HCT116 (cell line): ENCODE measurements around the gene GRIK4. TPM values are rescaled to one million over a fixed set of nuclear protein-coding genes. Genes with fewer than 3 reads are reported as not detected.

ENCODE experiments used
- ATAC-seq: fragments of 200-7000 bp; cut with Tn5 transposase; 2 replicates; pipeline ENCODE4 v1.9.1; 2020; ENCODE audit warnings: mild to moderate bottlenecking, moderate library complexity
- BruUV-seq: library from RNA; stranded (reverse); fragments of 400-500 nt; replicated peaks from 2 replicates; lab custom pipeline; 2021; lab: Mats Ljungman, UMichigan
- CTCF ChIA-PET: fragments of 300-600 bp; sonication (Branson Sonifier 250); formaldehyde crosslinking; loops from one replicate; lab custom pipeline; 2021; ENCODE audit warnings: antibody characterized with exemption; lab: Charles Lee
- POLR2A ChIA-PET: fragments of 300-600, 350-600 bp; sonication (Branson Sonifier 250); formaldehyde crosslinking; loops from one replicate; lab custom pipeline; 2021; ENCODE audit warnings: antibody characterized with exemption; lab: Charles Lee
- RAD21 ChIA-PET, 2 experiments: fragments of 300-600 bp; sonication (Branson Sonifier 250); formaldehyde crosslinking; loops; one replicate each; lab custom pipeline; 2023; ENCODE audit warnings: low total read pairs in 2 of 2; ENCODE audit not compliant: uncharacterized antibody in 2 of 2, unreplicated experiment in 2 of 2, low non-redundant PET in 1 of 2; lab: Charles Lee
- DNase-seq: peaks from one replicate; pipeline ENCODE4 v3.0.0-alpha.2; 2010; ENCODE audit warnings: low read depth, low spot score
- H2AFZ ChIP-seq: fragments of 200-600 bp; shearing (Covaris generic), sonication (generic); 2 replicates; pipeline ENCODE4 v1.6.1; 2017; ENCODE audit warnings: low read depth, mixed run types, mixed read lengths, antibody characterized with exemption, low read length; ENCODE audit not compliant: poor library complexity, severe bottlenecking
- H3K27ac ChIP-seq: 2 replicates; pipeline ENCODE4 v1.5.1; 2012; ENCODE audit warnings: low read depth, low read length
- H3K27me3 ChIP-seq: fragments of 200-600 bp; sonication (generic); 2 replicates; pipeline ENCODE4 v1.6.1; 2016; ENCODE audit warnings: mixed run types, low read length, mixed read lengths; ENCODE audit not compliant: insufficient read depth
- H3K36me3 ChIP-seq, 2 experiments: fragments of 200-500 bp in 1 of 2; fragments of 200-600 bp in 1 of 2; sonication (Bioruptor generic) in 1 of 2; sonication (generic) in 1 of 2; 2 replicates each; pipeline versions ENCODE4 v1.5.1 to v1.6.1; 2014 to 2016; ENCODE audit warnings: low read length in 2 of 2, inconsistent platforms in 1 of 2, mixed read lengths in 1 of 2, mixed run types in 1 of 2; ENCODE audit not compliant: insufficient read depth in 2 of 2, control insufficient read depth in 1 of 2
- H3K4me1 ChIP-seq, 2 experiments: fragments of 200-600 bp in 1 of 2; sonication (generic) in 1 of 2; 2 replicates each; pipeline versions ENCODE4 v1.5.1 to v1.6.1; 2012 to 2017; ENCODE audit warnings: low read length in 2 of 2, inconsistent platforms in 1 of 2, mild to moderate bottlenecking in 1 of 2, mixed read lengths in 1 of 2, mixed run types in 1 of 2, moderate library complexity in 1 of 2; ENCODE audit not compliant: insufficient read depth in 2 of 2, control insufficient read depth in 1 of 2
- H3K4me2 ChIP-seq: fragments of 200-600 bp; sonication (generic); 2 replicates; pipeline ENCODE4 v1.6.1; 2017; ENCODE audit warnings: mixed run types, low read length, mixed read lengths
- H3K4me3 ChIP-seq, 2 experiments: fragments of 200-600 bp in 1 of 2; sonication (generic) in 1 of 2; replicated peaks in 1 of 2; 2 replicates each; pipeline ENCODE4 v1.5.1; 2011 to 2016; ENCODE audit warnings: low read length in 2 of 2, control low read depth in 1 of 2, low read depth in 1 of 2, mild to moderate bottlenecking in 1 of 2, mixed read lengths in 1 of 2, mixed run types in 1 of 2
- H3K79me2 ChIP-seq: fragments of 200-600 bp; sonication (generic); 2 replicates; pipeline ENCODE4 v1.6.1; 2017; ENCODE audit warnings: mild to moderate bottlenecking, mixed run types, low read length, moderate library complexity, mixed read lengths; ENCODE audit not compliant: insufficient read depth
- H3K9ac ChIP-seq: fragments of 200-600 bp; sonication (generic); 2 replicates; pipeline ENCODE4 v1.6.1; 2016; ENCODE audit warnings: low read length, mixed read lengths
- H3K9me2 ChIP-seq: fragments of 200-600 bp; sonication (generic), shearing (Covaris generic); 2 replicates; pipeline ENCODE4 v1.6.1; 2017; ENCODE audit warnings: mixed run types, mild to moderate bottlenecking, moderate library complexity; ENCODE audit not compliant: insufficient read depth
- H3K9me3 ChIP-seq, 2 experiments: fragments of 200-500 bp in 1 of 2; fragments of 200-600 bp in 1 of 2; sonication (Bioruptor generic) in 1 of 2; sonication (generic) in 1 of 2; 2 replicates each; pipeline ENCODE4 v1.6.1; 2014 to 2017; ENCODE audit warnings: low read length in 2 of 2, mixed read lengths in 2 of 2, inconsistent platforms in 1 of 2, low read depth in 1 of 2, mild to moderate bottlenecking in 1 of 2, mixed run types in 1 of 2, moderate library complexity in 1 of 2; ENCODE audit not compliant: control insufficient read depth in 1 of 2, insufficient read depth in 1 of 2
- H4K20me1 ChIP-seq: fragments of 200-600 bp; sonication (generic), shearing (Covaris generic); 2 replicates; pipeline ENCODE4 v1.6.1; 2017; ENCODE audit warnings: mixed run types, mild to moderate bottlenecking, moderate library complexity; ENCODE audit not compliant: insufficient read depth
- ELF1 ChIP-seq: IDR thresholded peaks from 2 replicates; pipeline ENCODE4 v1.6.1; 2012; ENCODE audit warnings: low read depth, borderline replicate concordance
- SIN3A ChIP-seq: IDR thresholded peaks from 2 replicates; pipeline ENCODE4 v1.6.1; 2012; ENCODE audit warnings: low read depth
- SP1 ChIP-seq: IDR thresholded peaks from 2 replicates; pipeline ENCODE4 v1.6.1; 2012; ENCODE audit warnings: low read depth
- SRF ChIP-seq: IDR thresholded peaks from 2 replicates; pipeline ENCODE4 v1.6.1; 2012; ENCODE audit warnings: low read depth
- ZFX ChIP-seq: fragments of 450-650 bp; IDR thresholded peaks from 2 replicates; pipeline ENCODE4 v1.6.1; 2017
- intact Hi-C: fragments of 100-400 bp; cut with micrococcal nuclease; formaldehyde crosslinking; loops from 2 replicates; pipeline ENCODE4 v1.10.0; 2022
- total RNA-seq: library from RNA; stranded (reverse); gene quantifications from one replicate; pipeline ENCODE4 v1.2.1, GENCODE V29; 2021; ENCODE audit not compliant: unreplicated experiment

The GRIK4 gene
- total RNA-seq, 1 experiment from 2014 or later: 0.52 TPM

DNA sequence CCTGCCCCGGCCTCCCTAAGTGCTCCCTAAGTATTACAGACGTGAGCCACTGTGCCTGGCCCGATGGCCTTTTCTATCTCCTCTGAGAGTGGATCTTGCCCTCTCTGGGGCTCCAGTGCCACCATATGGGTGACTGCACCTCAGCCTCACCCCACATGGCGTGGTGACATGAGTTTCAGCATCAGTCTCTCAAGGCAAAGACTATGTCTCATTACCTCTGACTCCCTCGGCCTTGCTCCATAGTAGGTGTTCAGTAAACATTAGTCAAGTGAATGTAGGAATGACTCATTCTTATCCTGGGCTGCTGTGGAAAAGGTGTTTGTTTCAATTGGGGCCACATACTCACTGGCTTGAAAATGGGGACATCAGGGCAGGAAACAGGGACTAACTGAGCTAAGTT, 168.8 kb downstream of the GRIK4 start:
- no peak overlapping the region for H3K4me3 ChIP-seq
- intact Hi-C loops: loop anchor here (10.0 kb wide), 3 partner anchors 274 to 434 kb away; partner anchors contain the start of gene ARHGEF12
- BruUV-seq: no TSS peak
- H3K9ac ChIP-seq: no peak overlapping the region
- RAD21 ChIA-PET: no interaction called here
- no peak overlapping the region for H2AFZ ChIP-seq
- CTCF ChIA-PET: no interaction called here
- no peak overlapping the region for H3K27ac ChIP-seq
- ATAC-seq: no peak
- H3K27me3 ChIP-seq: 0 out of 2 replicates have a peak, but pooled peaks cover 3% of the 10 kb centered on the region
- TF ChIP-seq ELF1: no peak
- no peak for TF ChIP-seq SP1
- TF ChIP-seq SIN3A: no peak
- TF ChIP-seq SRF: no peak
- no peak for TF ChIP-seq ZFX
- POLR2A ChIA-PET: no interaction called here
- H3K4me1 ChIP-seq: no peaks in the 10 kb centered on the region
- no peaks in the 10 kb centered on the region for H3K9me2 ChIP-seq
- H3K4me2 ChIP-seq: no peak overlapping the region
- H3K36me3 ChIP-seq: no peaks in the 10 kb centered on the region
- no peak for DNase-seq
- H3K79me2 ChIP-seq: no peaks in the 10 kb centered on the region
- H3K9me3 ChIP-seq: no peaks in the 10 kb centered on the region
- H4K20me1 ChIP-seq: no peaks in the 10 kb centered on the region

DNA sequence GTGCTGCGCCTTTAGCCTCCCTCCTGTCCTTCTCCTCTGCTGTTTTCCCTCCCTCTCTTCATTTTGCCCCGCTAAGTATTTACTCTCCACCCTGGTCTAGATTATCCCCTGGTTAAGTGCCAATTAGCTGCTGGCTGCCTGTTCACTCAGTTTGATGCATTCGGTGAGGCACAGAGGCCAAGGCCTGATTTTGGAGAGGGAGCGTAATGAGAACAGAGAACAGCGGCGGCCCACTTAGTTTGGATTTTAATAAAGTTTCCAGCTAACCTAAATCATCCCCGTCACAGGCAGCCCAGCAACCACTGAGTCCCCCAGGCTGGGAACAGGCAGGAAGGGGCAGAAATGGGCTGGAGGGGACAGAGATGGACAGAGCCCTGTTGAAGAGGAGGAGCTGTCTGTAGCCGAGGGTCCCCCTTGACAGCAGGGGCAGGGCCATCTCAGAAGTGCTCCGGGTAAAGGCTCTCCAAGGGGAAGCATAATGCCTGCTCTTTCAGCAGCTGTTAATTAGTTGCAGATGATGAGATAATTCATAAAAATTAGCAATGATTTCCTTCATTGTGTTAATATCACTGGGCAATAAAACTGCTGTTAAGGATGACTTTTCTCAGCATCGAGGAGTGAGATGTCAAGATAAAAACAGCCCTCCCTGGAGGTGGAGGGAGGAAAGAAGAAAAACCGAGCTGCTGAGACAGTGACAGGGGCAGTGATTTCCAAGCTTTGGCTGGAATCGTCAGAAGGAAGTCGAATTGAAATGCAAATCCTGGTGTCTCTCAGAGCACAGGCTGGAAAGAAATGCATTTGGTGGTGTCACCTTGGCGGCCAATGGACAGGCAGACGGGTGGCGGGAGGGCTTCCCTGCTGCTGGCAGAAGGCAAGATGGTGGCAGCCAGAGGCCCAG, 170.1 kb downstream of the GRIK4 start:
- CTCF ChIA-PET: no interaction called here
- Histone ChIP-seq H3K4me1 (no peaks in the 10 kb centered on the region), H3K27ac (no peak overlapping the region), H3K9ac (no peak overlapping the region), H3K27me3 (peaks cover 3% of the 10 kb centered on the region; the same call in 1 of the 2 replicates), H3K9me2 (no peaks in the 10 kb centered on the region), H3K4me2 (no peak overlapping the region), H3K9me3 (no peaks in the 10 kb centered on the region), H3K36me3 (no peaks in the 10 kb centered on the region), H2AFZ (no peak overlapping the region), H3K4me3 (no peak overlapping the region), H4K20me1 (no peaks in the 10 kb centered on the region), H3K79me2 (no peaks in the 10 kb centered on the region)
- TF ChIP-seq SRF: no peak
- TF ChIP-seq SIN3A: no peak
- no TSS peak for BruUV-seq
- no peak for ATAC-seq
- POLR2A ChIA-PET: no interaction called here
- RAD21 ChIA-PET: no interaction called here
- no peak for DNase-seq
- intact Hi-C loops: loop anchor here (10.0 kb wide), 3 partner anchors 273 to 433 kb away; partner anchors contain the start of gene ARHGEF12
